Caco-2 (cell line): ENCODE measurements around the gene KCND3. TPM values are rescaled to one million over a fixed set of nuclear protein-coding genes. Genes with fewer than 3 reads are reported as not detected.
A peak's percentile ranks its signal among the peaks of the same experiment; 100 is the strongest.

Experiments
- BruUV-seq: library from RNA; stranded (reverse); fragments of 400-500 nt; replicated peaks from 2 replicates; lab custom pipeline; 2021; lab: Mats Ljungman, UMichigan
- CTCF ChIA-PET: fragments of 300-600 bp; sonication (Branson Sonifier 250); formaldehyde crosslinking; loops from one replicate; lab custom pipeline; 2022; ENCODE audit warnings: antibody characterized with exemption; lab: Charles Lee
- POLR2A ChIA-PET: fragments of 300-600 bp; sonication (Branson Sonifier 250); formaldehyde crosslinking; loops from one replicate; lab custom pipeline; 2022; ENCODE audit warnings: antibody characterized with exemption; lab: Charles Lee
- DNase-seq, 2 experiments: peaks; one replicate each; pipeline versions ENCODE4 v3.0.0 to v3.0.0-alpha.2; 2020 to 2022
- H3K27me3 ChIP-seq: replicated peaks from 2 replicates; pipeline ENCODE4 v1.6.0; 2011; ENCODE audit warnings: low read length; ENCODE audit not compliant: control insufficient read depth, insufficient read depth
- H3K36me3 ChIP-seq: 2 replicates; pipeline ENCODE4 v1.5.1; 2011; ENCODE audit warnings: low read length; ENCODE audit not compliant: control insufficient read depth, insufficient read depth
- H3K4me1 ChIP-seq: fragments of 250-450 bp; sonication (Bioruptor Pico); 2 replicates; pipeline ENCODE4 v1.5.1; 2020; ENCODE audit warnings: mild to moderate bottlenecking
- H3K4me3 ChIP-seq: 2 replicates; pipeline ENCODE4 v1.5.1; 2011; ENCODE audit warnings: low read depth, mild to moderate bottlenecking, control low read depth, low read length
- H3K9me3 ChIP-seq: fragments of 250-450 bp; sonication (Bioruptor Pico); 2 replicates; pipeline ENCODE4 v1.5.1; 2020; ENCODE audit warnings: mild to moderate bottlenecking, moderate library complexity
- H3K27ac Mint-ChIP-seq: one replicate; pipeline ENCODE4 v1.8.0; 2022; ENCODE audit warnings: mixed read lengths; ENCODE audit not compliant: unreplicated experiment
- H3K27me3 Mint-ChIP-seq: one replicate; pipeline ENCODE4 v1.8.0; 2022; ENCODE audit warnings: mixed read lengths; ENCODE audit not compliant: insufficient read depth, unreplicated experiment
- H3K36me3 Mint-ChIP-seq: one replicate; pipeline ENCODE4 v1.8.0; 2022; ENCODE audit warnings: mild to moderate bottlenecking, mixed read lengths; ENCODE audit not compliant: insufficient read depth, unreplicated experiment
- H3K4me1 Mint-ChIP-seq: one replicate; pipeline ENCODE4 v1.8.0; 2022; ENCODE audit warnings: low read depth, mixed read lengths; ENCODE audit not compliant: unreplicated experiment
- H3K4me3 Mint-ChIP-seq: one replicate; pipeline ENCODE4 v1.8.0; 2022; ENCODE audit warnings: mild to moderate bottlenecking, moderate library complexity, mixed read lengths; ENCODE audit not compliant: unreplicated experiment
- H3K9me3 Mint-ChIP-seq: one replicate; pipeline ENCODE4 v1.8.0; 2022; ENCODE audit warnings: mixed read lengths; ENCODE audit not compliant: unreplicated experiment
- intact Hi-C: fragments of 100-400 bp; cut with micrococcal nuclease; formaldehyde crosslinking; loops from one replicate; pipeline ENCODE4 v1.10.0; 2022; ENCODE audit not compliant: unreplicated experiment
- total RNA-seq: library from RNA; stranded (reverse); gene quantifications from 2 replicates; pipeline ENCODE4 v1.2.3, GENCODE V29; 2022
- TF ChIP-seq, protein P1 (sequence below), 2 experiments: fragments of 200-600 bp in 1 of 2; IDR thresholded peaks; 1 replicate in 1 of 2; 2 replicates in 1 of 2; pipeline versions ENCODE4 v1.5.1 to v1.8.0; 2011 to 2022; ENCODE audit warnings: antibody characterized with exemption in 1 of 2, control low read depth in 1 of 2, inconsistent platforms in 1 of 2, low read depth in 1 of 2, low read length in 1 of 2, mild to moderate bottlenecking in 1 of 2, moderate library complexity in 1 of 2; ENCODE audit not compliant: insufficient read depth in 1 of 2, severe bottlenecking in 1 of 2, unreplicated experiment in 1 of 2

KCND3 gene
- total RNA-seq, 1 experiment from 2014 or later, result 5.1 TPM

DNA sequence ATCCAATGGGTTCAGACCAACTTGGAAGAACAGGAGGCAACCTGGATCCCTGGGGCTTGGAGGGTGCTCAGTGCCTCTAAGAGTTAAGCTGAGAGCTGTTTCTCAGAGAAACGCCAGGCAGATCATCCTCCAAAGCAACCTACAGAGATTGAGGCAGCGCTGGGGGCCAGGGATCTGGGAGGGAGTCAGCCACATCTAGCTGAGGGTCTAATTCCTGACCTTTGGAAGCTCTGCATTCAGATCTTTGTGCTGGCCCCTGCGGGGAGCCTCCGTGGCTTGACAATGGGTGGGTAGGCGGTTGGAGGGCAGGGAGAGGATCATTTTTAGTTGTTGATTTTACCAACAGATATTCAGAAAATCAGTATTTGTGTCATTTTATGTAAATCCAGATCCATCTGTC, 154.5 kb downstream of the KCND3 start:
- ChIA-PET CTCF (no interaction called here), POLR2A (no interaction called here)
- Histone ChIP-seq H3K4me3 (no peak overlapping the region), H3K27me3 (no peaks in the 10 kb centered on the region), H3K9me3 (no peaks in the 10 kb centered on the region), H3K4me1 (no peaks in the 10 kb centered on the region), H3K36me3 (no peaks in the 10 kb centered on the region)
- peaks cover 2% of the 10 kb centered on the region for H3K27me3 Mint-ChIP-seq
- H3K36me3 Mint-ChIP-seq, result no peaks in the 10 kb centered on the region
- intact Hi-C loops, result no loop called here
- no peak overlapping the region for H3K4me3 Mint-ChIP-seq
- no TSS peak for BruUV-seq
- H3K4me1 Mint-ChIP-seq, result no peaks in the 10 kb centered on the region
- TF ChIP-seq, protein P1, sequence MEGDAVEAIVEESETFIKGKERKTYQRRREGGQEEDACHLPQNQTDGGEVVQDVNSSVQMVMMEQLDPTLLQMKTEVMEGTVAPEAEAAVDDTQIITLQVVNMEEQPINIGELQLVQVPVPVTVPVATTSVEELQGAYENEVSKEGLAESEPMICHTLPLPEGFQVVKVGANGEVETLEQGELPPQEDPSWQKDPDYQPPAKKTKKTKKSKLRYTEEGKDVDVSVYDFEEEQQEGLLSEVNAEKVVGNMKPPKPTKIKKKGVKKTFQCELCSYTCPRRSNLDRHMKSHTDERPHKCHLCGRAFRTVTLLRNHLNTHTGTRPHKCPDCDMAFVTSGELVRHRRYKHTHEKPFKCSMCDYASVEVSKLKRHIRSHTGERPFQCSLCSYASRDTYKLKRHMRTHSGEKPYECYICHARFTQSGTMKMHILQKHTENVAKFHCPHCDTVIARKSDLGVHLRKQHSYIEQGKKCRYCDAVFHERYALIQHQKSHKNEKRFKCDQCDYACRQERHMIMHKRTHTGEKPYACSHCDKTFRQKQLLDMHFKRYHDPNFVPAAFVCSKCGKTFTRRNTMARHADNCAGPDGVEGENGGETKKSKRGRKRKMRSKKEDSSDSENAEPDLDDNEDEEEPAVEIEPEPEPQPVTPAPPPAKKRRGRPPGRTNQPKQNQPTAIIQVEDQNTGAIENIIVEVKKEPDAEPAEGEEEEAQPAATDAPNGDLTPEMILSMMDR (IDR thresholded peaks at IDR 0.05; ENCODE audit: insufficient read depth in 1 of 2, low read depth in 1 of 2, low read length in 1 of 2, severe bottlenecking in 1 of 2, unreplicated experiment in 1 of 2), result no peak
- H3K9me3 Mint-ChIP-seq, result no peaks in the 10 kb centered on the region
- H3K27ac Mint-ChIP-seq, result no peak overlapping the region
- DNase-seq, result no peak

DNA sequence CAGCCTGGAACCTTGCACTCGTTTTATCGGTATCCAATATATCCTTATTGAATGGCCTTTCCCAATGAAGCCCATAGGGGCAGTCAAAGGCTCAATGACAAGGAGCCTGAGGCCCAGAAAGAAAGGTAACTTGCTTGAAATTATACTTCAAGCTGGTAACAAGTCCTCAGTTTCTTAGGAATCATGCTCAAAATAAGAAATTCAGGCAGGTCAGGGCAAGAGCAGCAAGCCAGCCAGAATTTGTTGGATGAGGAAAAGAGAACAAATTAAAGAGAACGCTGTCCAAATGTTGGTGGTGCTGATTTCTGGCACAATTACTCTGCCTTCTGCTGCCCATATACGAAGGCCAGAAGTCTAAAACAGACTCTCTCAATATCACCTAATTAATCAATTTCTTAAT, 156.1 kb downstream of the KCND3 start:
- ChIA-PET CTCF (no interaction called here), POLR2A (no interaction called here)
- H3K4me3 Mint-ChIP-seq, result no peak overlapping the region
- Histone ChIP-seq H3K27me3 (no peaks in the 10 kb centered on the region), H3K9me3 (no peaks in the 10 kb centered on the region), H3K36me3 (no peaks in the 10 kb centered on the region), H3K4me3 (no peak overlapping the region), H3K4me1 (no peaks in the 10 kb centered on the region)
- DNase-seq, result peak in 1 of 2 experiments; percentile 3
- no peaks in the 10 kb centered on the region for H3K9me3 Mint-ChIP-seq
- no peak overlapping the region for H3K27ac Mint-ChIP-seq
- no TSS peak for BruUV-seq
- TF ChIP-seq, protein P1 (IDR thresholded peaks at IDR 0.05; ENCODE audit: insufficient read depth in 1 of 2, low read depth in 1 of 2, low read length in 1 of 2, severe bottlenecking in 1 of 2, unreplicated experiment in 1 of 2), result no peak
- no peaks in the 10 kb centered on the region for H3K4me1 Mint-ChIP-seq
- H3K36me3 Mint-ChIP-seq, result no peaks in the 10 kb centered on the region
- intact Hi-C loops, result no loop called here
- peaks cover 6% of the 10 kb centered on the region for H3K27me3 Mint-ChIP-seq

DNA sequence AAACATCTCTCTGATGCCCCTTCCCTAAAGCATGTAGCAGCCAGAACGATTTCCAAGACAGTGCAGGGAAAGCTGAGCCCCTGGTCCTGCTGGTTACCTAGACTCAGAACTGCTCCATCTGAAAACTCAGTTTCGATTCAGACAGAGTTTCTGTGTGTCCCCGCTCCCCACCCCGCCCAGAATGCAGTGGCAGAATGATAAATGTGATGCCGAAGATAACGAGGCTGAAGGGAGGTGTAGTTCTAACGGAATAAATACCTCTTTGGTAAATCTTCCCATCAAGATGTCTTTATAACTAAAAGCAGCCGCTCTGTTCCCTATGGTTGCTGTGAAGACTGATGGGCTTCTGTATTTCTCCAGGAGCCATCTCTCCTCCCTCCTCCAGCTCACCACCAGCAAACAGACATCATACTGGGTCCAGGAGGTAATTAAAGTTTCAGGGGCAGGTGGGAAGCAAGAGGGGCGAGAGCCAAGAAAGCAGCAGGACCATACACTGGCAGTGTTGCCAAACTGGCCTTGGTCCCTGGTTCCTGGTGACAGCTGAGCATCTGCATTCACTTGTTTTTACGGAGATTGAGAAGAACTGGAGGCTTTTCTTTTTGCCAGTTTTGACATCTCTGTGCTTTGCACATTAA, 156.8 kb downstream of the KCND3 start:
- H3K4me1 ChIP-seq, result no peaks in the 10 kb centered on the region
- no peak for DNase-seq
- peaks cover 6% of the 10 kb centered on the region for H3K27me3 Mint-ChIP-seq
- no peaks in the 10 kb centered on the region for H3K36me3 Mint-ChIP-seq
- no TSS peak for BruUV-seq
- no peaks in the 10 kb centered on the region for H3K36me3 ChIP-seq
- ChIA-PET POLR2A (no interaction called here), CTCF (no interaction called here)
- no peak overlapping the region for H3K4me3 ChIP-seq
- no peak overlapping the region for H3K4me3 Mint-ChIP-seq
- intact Hi-C loops, result no loop called here
- no peaks in the 10 kb centered on the region for H3K9me3 Mint-ChIP-seq
- no peaks in the 10 kb centered on the region for H3K9me3 ChIP-seq
- H3K27ac Mint-ChIP-seq, result no peak overlapping the region
- TF ChIP-seq, protein P1 (IDR thresholded peaks at IDR 0.05; ENCODE audit: insufficient read depth in 1 of 2, low read depth in 1 of 2, low read length in 1 of 2, severe bottlenecking in 1 of 2, unreplicated experiment in 1 of 2), result no peak
- no peaks in the 10 kb centered on the region for H3K4me1 Mint-ChIP-seq
- H3K27me3 ChIP-seq, result no peaks in the 10 kb centered on the region
